SK-N-MC (cell line): ENCODE results near the gene SMAD7.

Source experiments
- EZH2 ChIP-seq: fragments of 200-600 bp; sonication (generic); IDR thresholded peaks from one replicate; pipeline ENCODE4 v1.6.1; 2017; ENCODE audit warnings: antibody characterized with exemption
- FOXP2 ChIP-seq: optimal IDR thresholded peaks from 2 replicates; pipeline ENCODE3; 2011; ENCODE audit warnings: mild to moderate bottlenecking, moderate library complexity; ENCODE audit not compliant: insufficient read depth; ENCODE audit errors: extremely low read length, control extremely low read depth
- POLR2AphosphoS5 ChIP-seq: IDR thresholded peaks from 2 replicates; pipeline ENCODE4 v1.6.1; 2012; ENCODE audit warnings: mild to moderate bottlenecking, low read depth, low read length, borderline replicate concordance

DNA sequence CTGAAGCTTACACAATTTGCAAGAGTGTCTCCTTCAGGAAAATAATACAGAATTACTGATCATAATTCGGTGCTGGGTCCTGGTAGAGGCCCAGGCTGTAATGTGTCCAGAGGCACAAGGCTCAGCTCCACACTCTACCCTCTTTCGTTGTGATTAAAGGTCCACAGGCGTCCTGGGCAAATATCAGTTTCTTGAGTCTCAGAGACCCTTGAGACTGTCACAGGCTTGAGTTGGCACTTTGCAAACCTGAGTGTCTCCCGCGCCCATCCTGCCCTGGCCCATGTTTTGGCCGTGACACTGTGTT, 46.9 kb upstream of the SMAD7 start:
- no peak for TF ChIP-seq POLR2AphosphoS5
- no peak for TF ChIP-seq EZH2
- no peak for TF ChIP-seq FOXP2
